GM19035 (cell line): Measurements from ENCODE around the gene HNRNPC.
"Not testable (repeated sequence)": the region's sequence is repeated elsewhere in the genome, so short reads cannot be mapped to it uniquely, and the experiment has no call there.

Source experiments
- ATAC-seq: cut with Tn5 transposase; IDR thresholded peaks from one replicate; pipeline ENCODE4 v1.9.1; 2021; ENCODE audit not compliant: unreplicated experiment

HNRNPC gene

GRCh38 chr14:21248338-21248737 is 20.9 kb downstream of the HNRNPC start:
- ATAC-seq, result no peak

- no peak for ATAC-seq
These were observed 23.4 kb downstream of the HNRNPC start for GRCh38 chr14:21245813-21246212.

GRCh38 chr14:21244544-21244943 is 24.7 kb downstream of the HNRNPC start:
- ATAC-seq, result no peak

- no peak for ATAC-seq
These were observed 27.9 kb downstream of the HNRNPC start for GRCh38 chr14:21241218-21241819.

GRCh38 chr14:21240417-21240816 is 28.8 kb downstream of the HNRNPC start:
- no peak for ATAC-seq

- no peak for ATAC-seq
These were observed 30.3 kb downstream of the HNRNPC start for GRCh38 chr14:21238823-21239518.

GRCh38 chr14:21236948-21237797 is 32.1 kb downstream of the HNRNPC start:
- no peak for ATAC-seq

GRCh38 chr14:21234112-21234511 is 35.1 kb downstream of the HNRNPC start:
- ATAC-seq, result no peak

- ATAC-seq, result no peak
These were observed 35.7 kb downstream of the HNRNPC start for GRCh38 chr14:21233457-21234076.

GRCh38 chr14:21231020-21231652 is 38.1 kb downstream of the HNRNPC start:
- ATAC-seq, result no peak

- no peak for ATAC-seq
These were observed 39.4 kb downstream of the HNRNPC start for GRCh38 chr14:21229821-21230220.

GRCh38 chr14:21227981-21228380 is 41.3 kb downstream of the HNRNPC start:
- no peak for ATAC-seq

GRCh38 chr14:21227150-21227549 is 42.1 kb downstream of the HNRNPC start:
- no peak for ATAC-seq

GRCh38 chr14:21226467-21226866 is 42.8 kb downstream of the HNRNPC start:
- no peak for ATAC-seq

GRCh38 chr14:21225164-21225563 is 44.1 kb downstream of the HNRNPC start:
- not testable (repeated sequence) for ATAC-seq

- no peak for ATAC-seq
These were observed 48.3 kb downstream of the HNRNPC start for GRCh38 chr14:21220874-21221477.

GRCh38 chr14:21219561-21220111 is 49.6 kb downstream of the HNRNPC start:
- no peak for ATAC-seq

- ATAC-seq, result no peak
These were observed 50.1 kb downstream of the HNRNPC start for GRCh38 chr14:21219120-21219519.

GRCh38 chr14:21215879-21216251 is 53.4 kb downstream of the HNRNPC start:
- ATAC-seq, result no peak

GRCh38 chr14:21215130-21215878 is 53.9 kb downstream of the HNRNPC start:
- no peak for ATAC-seq
